Colon (tissue), 2 donors: ENCODE measurements around the gene HSPBP1.

ENCODE experiments used
- FAIRE-seq: peaks from 2 replicates; lab custom pipeline; 2012; peaks lifted over from hg19 to GRCh38; lab: Jason Lieb, UNC
- donor health status: control.
- donor health status: control.

The HSPBP1 gene

GRCh38 chr19:55304980-55305379 lies 25.1 kb upstream of the HSPBP1 start:
- FAIRE-seq, result no peak

- FAIRE-seq, result no peak
Observed at GRCh38 chr19:55304279-55304978, 24.5 kb upstream of the HSPBP1 start.

GRCh38 chr19:55303477-55303876 lies 23.6 kb upstream of the HSPBP1 start:
- no peak for FAIRE-seq

- FAIRE-seq, result no peak
Observed at GRCh38 chr19:55302318-55302703, 22.4 kb upstream of the HSPBP1 start.

- no peak for FAIRE-seq
Observed at GRCh38 chr19:55301459-55302317, 21.8 kb upstream of the HSPBP1 start.

- no peak for FAIRE-seq
Observed at GRCh38 chr19:55300886-55301458, 21.1 kb upstream of the HSPBP1 start.

GRCh38 chr19:55299991-55300390 lies 20.1 kb upstream of the HSPBP1 start:
- FAIRE-seq, result no peak

GRCh38 chr19:55297267-55297666 lies 17.4 kb upstream of the HSPBP1 start:
- no peak for FAIRE-seq

GRCh38 chr19:55289117-55289796 lies 9.3 kb upstream of the HSPBP1 start:
- FAIRE-seq, result no peak

GRCh38 chr19:55287361-55288079 lies 7.6 kb upstream of the HSPBP1 start:
- no peak for FAIRE-seq

- FAIRE-seq, result no peak
Observed at GRCh38 chr19:55285229-55285890, 5.5 kb upstream of the HSPBP1 start.

- no peak for FAIRE-seq
Observed at GRCh38 chr19:55284405-55285058, 4.6 kb upstream of the HSPBP1 start.

GRCh38 chr19:55283548-55284377 lies 3.9 kb upstream of the HSPBP1 start, which contains the start of gene BRSK1:
BRSK1 (plus strand) TSS chr19:55283997; CDS start chr19:55284443, 446 bp downstream.
- FAIRE-seq, result no peak

- FAIRE-seq, result no peak
Observed at GRCh38 chr19:55279340-55279739, 570 bp downstream of the HSPBP1 start.

GRCh38 chr19:55278391-55279135 lies 1.3 kb downstream of the HSPBP1 start:
- no peak for FAIRE-seq

- FAIRE-seq, result no peak
Observed at GRCh38 chr19:55277494-55277893, 2.4 kb downstream of the HSPBP1 start.

GRCh38 chr19:55276720-55277430 lies 3.0 kb downstream of the HSPBP1 start:
- no peak for FAIRE-seq
